ENCODE measurements around the gene UQCRC1. TPM values are rescaled to one million over a fixed set of nuclear protein-coding genes. Genes with fewer than 3 reads are reported as not detected.

Gene UQCRC1
- total RNA-seq, 1 donor from 2014 or later = 126 TPM

- no peak for DNase-seq
- no peaks in the 10 kb centered on the region for H3K27me3 ChIP-seq
- peaks cover 86% of the 10 kb centered on the region for H3K36me3 ChIP-seq
- no peak overlapping the region for H3K27ac ChIP-seq
- no peaks in the 10 kb centered on the region for H3K9me3 ChIP-seq
- intact Hi-C loops (cut with DNase I) = no loop called here
- ATAC-seq = no peak
- H3K4me1 ChIP-seq = no peaks in the 10 kb centered on the region
- H3K4me3 ChIP-seq = no peak overlapping the region
- no peak for TF ChIP-seq CTCF (IDR thresholded peaks at IDR 0.05)
Measured at GRCh38 chr3:48601622-48601994, 7.8 kb downstream of the UQCRC1 start.

GRCh38 chr3:48600711-48601621 lies 8.5 kb downstream of the UQCRC1 start:
- Histone ChIP-seq H3K9me3 (no peaks in the 10 kb centered on the region), H3K4me3 (no peak overlapping the region), H3K27me3 (no peaks in the 10 kb centered on the region), H3K4me1 (no peaks in the 10 kb centered on the region), H3K36me3 (peaks cover 79% of the 10 kb centered on the region), H3K27ac (no peak overlapping the region)
- DNase-seq = no peak
- TF ChIP-seq CTCF (IDR thresholded peaks at IDR 0.05) = no peak
- intact Hi-C loops (cut with DNase I) = no loop called here
- ATAC-seq = no peak

- H3K4me1 ChIP-seq = peaks cover 3% of the 10 kb centered on the region
- no peak for DNase-seq
- H3K27me3 ChIP-seq = no peaks in the 10 kb centered on the region
- intact Hi-C loops (cut with DNase I) = no loop called here
- H3K4me3 ChIP-seq = no peak overlapping the region
- no peak overlapping the region for H3K27ac ChIP-seq
- H3K36me3 ChIP-seq = peaks cover 67% of the 10 kb centered on the region
- H3K9me3 ChIP-seq = no peaks in the 10 kb centered on the region
- ATAC-seq = no peak
- TF ChIP-seq CTCF (IDR thresholded peaks at IDR 0.05) = no peak
Measured at GRCh38 chr3:48599509-48600285, 9.7 kb downstream of the UQCRC1 start.

DNA sequence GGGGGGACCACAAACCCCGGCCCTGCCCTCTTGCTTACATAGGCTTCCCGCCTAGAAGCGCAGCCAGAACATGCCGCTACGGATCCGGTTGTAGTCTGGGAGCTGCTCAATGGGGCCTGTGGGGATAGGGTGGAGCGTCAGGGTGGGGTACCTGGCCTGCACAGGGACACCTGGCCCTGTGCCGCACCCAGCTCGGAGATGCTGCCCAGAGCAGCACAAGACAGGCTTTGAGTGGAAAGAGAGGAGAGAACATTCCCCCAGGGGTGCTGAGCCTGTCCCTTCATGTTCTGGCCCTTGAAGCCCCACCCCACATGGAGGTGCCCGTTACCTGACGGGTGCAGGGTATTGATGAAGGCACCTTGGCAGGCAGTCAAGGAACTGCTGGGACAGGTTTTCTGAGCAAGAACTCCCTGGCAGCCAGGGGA lies 10.4 kb downstream of the UQCRC1 start:
- peak overlapping the region; percentile 14 for H3K27ac ChIP-seq
- peaks cover 4% of the 10 kb centered on the region for H3K27me3 ChIP-seq
- H3K36me3 ChIP-seq = peaks cover 61% of the 10 kb centered on the region
- intact Hi-C loops (cut with DNase I) = no loop called here
- DNase-seq (no peak), ATAC-seq (no peak)
- H3K4me1 ChIP-seq = peaks cover 3% of the 10 kb centered on the region
- H3K4me3 ChIP-seq = no peak overlapping the region
- no peak for TF ChIP-seq CTCF (IDR thresholded peaks at IDR 0.05)
- H3K9me3 ChIP-seq = no peaks in the 10 kb centered on the region

GRCh38 chr3:48598323-48599076 lies 10.9 kb downstream of the UQCRC1 start:
- Histone ChIP-seq H3K27me3 (peaks cover 7% of the 10 kb centered on the region), H3K4me1 (peaks cover 3% of the 10 kb centered on the region), H3K4me3 (no peak overlapping the region), H3K27ac (peak overlapping the region; percentile 47), H3K36me3 (peaks cover 55% of the 10 kb centered on the region), H3K9me3 (no peaks in the 10 kb centered on the region)
- ATAC-seq = no peak
- intact Hi-C loops (cut with DNase I) = no loop called here
- no peak for DNase-seq
- no peak for TF ChIP-seq CTCF (IDR thresholded peaks at IDR 0.05)

Data from upper lobe of right lung (tissue), 1 donor.